ENCODE data around the gene SH3BGRL.

DNA sequence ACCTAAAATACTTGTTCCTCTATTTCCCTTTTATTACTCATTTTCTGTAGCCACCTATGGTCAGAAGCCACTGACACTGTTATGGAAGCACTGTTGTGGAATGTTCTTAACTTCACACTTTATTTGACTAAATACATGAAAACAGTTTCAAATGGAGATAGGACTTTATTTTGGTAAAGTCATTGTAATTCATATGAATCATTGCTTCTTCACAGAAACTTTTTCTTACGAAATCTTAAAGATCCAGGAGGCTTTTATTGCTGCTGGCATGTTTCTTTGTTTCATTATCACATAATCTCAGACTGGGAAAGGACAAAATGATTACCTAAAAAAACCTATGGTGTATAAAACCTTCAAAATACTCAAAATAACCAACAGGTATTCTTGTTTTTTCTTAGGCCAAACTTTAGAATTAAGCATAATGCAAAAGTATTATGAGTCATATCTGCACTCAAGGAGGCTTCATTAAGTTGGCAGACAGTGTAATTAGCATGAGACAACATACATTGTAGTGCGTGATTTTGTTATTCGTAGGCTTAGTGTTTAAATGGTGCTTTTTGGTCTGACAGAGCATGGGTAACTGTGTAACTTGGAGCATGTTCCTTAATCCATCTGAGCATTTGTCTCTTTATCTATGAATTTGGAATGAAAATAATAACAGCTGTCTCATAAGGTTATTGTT, 58.0 kb downstream of the SH3BGRL start:
- TF ChIP-seq, protein P1, sequence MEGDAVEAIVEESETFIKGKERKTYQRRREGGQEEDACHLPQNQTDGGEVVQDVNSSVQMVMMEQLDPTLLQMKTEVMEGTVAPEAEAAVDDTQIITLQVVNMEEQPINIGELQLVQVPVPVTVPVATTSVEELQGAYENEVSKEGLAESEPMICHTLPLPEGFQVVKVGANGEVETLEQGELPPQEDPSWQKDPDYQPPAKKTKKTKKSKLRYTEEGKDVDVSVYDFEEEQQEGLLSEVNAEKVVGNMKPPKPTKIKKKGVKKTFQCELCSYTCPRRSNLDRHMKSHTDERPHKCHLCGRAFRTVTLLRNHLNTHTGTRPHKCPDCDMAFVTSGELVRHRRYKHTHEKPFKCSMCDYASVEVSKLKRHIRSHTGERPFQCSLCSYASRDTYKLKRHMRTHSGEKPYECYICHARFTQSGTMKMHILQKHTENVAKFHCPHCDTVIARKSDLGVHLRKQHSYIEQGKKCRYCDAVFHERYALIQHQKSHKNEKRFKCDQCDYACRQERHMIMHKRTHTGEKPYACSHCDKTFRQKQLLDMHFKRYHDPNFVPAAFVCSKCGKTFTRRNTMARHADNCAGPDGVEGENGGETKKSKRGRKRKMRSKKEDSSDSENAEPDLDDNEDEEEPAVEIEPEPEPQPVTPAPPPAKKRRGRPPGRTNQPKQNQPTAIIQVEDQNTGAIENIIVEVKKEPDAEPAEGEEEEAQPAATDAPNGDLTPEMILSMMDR (IDR thresholded peaks at IDR 0.05) = no peak
- no peak for TF ChIP-seq POLR2A (IDR thresholded peaks at IDR 0.05)
- no peak for TF ChIP-seq EP300 (IDR thresholded peaks at IDR 0.05)
